ENCODE data around the gene NHLH1. TPM values are rescaled to one million over a fixed set of nuclear protein-coding genes. Genes with fewer than 3 reads are reported as not detected.
A peak's percentile ranks its signal among the peaks of the same experiment; 100 is the strongest.

Gene NHLH1
- total RNA-seq, 6 donors from 2014 or later: 0.20 to 1.0 (median 0.33) TPM; not detected in 3

DNA sequence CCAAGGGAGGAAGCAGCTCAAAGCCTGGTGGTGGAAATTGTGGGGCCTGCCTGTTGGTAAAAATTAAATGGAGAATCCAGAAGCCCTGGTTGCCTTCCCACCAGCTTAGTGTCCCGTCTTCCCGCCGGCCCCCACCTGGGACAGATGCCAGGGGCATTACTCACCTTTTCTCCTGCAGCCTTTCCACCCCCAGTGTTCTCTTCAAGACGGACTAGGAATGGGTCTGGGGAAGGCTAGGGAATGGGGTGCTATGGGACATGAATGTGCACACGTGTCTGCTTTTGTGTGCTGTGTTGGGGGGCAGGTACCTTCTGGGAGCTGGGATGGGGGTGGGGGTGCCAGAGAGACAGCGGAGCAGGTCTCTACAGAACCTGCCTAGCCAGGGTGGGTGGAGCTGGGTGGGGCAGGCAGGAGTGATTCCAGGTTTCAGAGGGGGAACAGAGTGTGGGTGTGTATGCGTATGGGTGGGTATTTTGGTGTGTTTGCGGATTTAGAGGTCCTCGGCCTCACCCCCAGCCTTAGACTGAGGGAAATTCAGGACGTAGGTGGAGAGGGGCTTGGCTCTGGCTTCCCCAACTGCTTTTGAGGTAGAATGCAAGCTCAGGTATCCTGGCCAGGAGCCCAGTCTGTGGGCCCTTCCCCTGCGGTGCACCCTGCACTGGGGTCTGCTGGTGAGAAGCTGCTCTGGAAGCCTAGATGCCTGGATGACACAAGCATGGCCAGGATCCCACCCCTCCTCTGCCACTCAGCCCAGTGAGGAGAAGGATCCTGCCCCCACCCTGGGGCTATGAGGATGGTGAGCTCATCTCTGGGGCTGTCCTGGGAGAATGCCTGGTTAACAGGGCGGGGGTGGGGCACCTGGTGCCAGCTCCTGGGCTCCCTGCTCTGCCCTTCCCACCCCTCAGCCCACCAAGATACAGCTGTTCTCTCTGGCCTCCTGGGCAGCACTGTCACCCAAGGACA lies 41.2 kb downstream of the NHLH1 start:
- Histone ChIP-seq H3K4me1 (peaks cover 0 to 17% (median 9%) of the 10 kb centered on the region in 4 donors), H3K27ac (no peak overlapping the region), H3K27me3 (no peaks in the 10 kb centered on the region), H3K9me3 (no peaks in the 10 kb centered on the region), H3K4me3 (no peak overlapping the region), H3K36me3 (no peaks in the 10 kb centered on the region)
- 76 to 84% methylated on average over 8 to 12 of the region's 12 CpGs for WGBS, 2 donors
- TF ChIP-seq POLR2AphosphoS5 (IDR thresholded peaks at IDR 0.05) (no peak), EP300 (IDR thresholded peaks at IDR 0.05) (no peak), POLR2A (IDR thresholded peaks at IDR 0.05) (no peak)
- TF ChIP-seq, protein P1, sequence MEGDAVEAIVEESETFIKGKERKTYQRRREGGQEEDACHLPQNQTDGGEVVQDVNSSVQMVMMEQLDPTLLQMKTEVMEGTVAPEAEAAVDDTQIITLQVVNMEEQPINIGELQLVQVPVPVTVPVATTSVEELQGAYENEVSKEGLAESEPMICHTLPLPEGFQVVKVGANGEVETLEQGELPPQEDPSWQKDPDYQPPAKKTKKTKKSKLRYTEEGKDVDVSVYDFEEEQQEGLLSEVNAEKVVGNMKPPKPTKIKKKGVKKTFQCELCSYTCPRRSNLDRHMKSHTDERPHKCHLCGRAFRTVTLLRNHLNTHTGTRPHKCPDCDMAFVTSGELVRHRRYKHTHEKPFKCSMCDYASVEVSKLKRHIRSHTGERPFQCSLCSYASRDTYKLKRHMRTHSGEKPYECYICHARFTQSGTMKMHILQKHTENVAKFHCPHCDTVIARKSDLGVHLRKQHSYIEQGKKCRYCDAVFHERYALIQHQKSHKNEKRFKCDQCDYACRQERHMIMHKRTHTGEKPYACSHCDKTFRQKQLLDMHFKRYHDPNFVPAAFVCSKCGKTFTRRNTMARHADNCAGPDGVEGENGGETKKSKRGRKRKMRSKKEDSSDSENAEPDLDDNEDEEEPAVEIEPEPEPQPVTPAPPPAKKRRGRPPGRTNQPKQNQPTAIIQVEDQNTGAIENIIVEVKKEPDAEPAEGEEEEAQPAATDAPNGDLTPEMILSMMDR (IDR thresholded peaks at IDR 0.05): no peak
- DNase-seq: peak in 1 of 2 donors; percentile 27
- no peak for ATAC-seq (ENCODE audit: low FRiP score in 2 of 2)

DNA sequence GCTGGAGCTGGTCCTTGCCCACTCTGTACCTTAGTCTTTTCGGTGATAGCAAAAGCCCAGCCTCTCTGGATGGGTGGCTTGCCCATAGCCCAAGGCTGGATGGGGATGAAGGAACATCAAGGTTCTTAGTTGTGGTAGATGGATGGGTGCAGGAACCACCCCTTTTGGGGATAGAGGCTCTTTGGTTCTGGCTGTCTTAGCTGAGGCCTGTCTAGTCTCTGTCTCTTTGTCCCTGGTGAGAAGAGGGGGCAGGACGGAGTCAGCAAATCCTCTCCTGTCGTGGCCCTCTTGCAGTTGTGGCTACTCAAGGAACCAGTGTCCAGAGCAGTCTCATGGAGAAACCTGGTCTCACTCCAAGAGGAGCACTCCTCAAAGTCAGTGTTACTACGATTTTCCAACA lies 42.0 kb downstream of the NHLH1 start:
- WGBS, 2 donors: 90 to 94% methylated on average over 4 of the region's 4 CpGs
- ATAC-seq (ENCODE audit: low FRiP score in 2 of 2): no peak
- no peaks in the 10 kb centered on the region for H3K9me3 ChIP-seq
- no peak overlapping the region for H3K27ac ChIP-seq
- H3K36me3 ChIP-seq: no peaks in the 10 kb centered on the region
- no peak for DNase-seq
- TF ChIP-seq POLR2A (IDR thresholded peaks at IDR 0.05): no peak
- TF ChIP-seq EP300 (IDR thresholded peaks at IDR 0.05): no peak
- TF ChIP-seq POLR2AphosphoS5 (IDR thresholded peaks at IDR 0.05): no peak
- TF ChIP-seq, protein P1 (IDR thresholded peaks at IDR 0.05): no peak
- peaks cover 0 to 12% (median 5%) of the 10 kb centered on the region in 4 donors for H3K4me1 ChIP-seq
- no peak overlapping the region for H3K4me3 ChIP-seq
- H3K27me3 ChIP-seq: no peaks in the 10 kb centered on the region

DNA sequence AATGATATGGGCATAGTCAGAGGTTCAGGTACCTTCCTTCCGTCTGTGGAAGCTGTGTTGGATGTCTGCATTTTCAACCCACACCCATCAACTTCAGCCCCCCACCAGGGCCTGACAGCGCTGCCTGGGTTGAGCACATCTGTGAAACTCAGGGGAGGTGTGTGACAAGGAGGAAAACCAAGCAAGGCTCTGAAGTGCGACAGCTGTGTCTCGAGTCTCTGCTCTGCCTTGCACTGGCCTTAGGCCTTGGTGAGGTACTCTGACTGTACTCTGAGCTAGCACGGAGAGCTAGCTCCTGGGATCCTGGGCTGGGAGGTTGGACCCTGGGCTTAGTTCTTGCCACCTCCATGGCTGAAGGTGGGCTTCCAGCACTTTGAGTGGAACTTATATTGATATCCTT lies 42.6 kb downstream of the NHLH1 start:
- TF ChIP-seq POLR2AphosphoS5 (IDR thresholded peaks at IDR 0.05): no peak
- TF ChIP-seq, protein P1 (IDR thresholded peaks at IDR 0.05): no peak
- TF ChIP-seq POLR2A (IDR thresholded peaks at IDR 0.05): no peak
- no peak for TF ChIP-seq EP300 (IDR thresholded peaks at IDR 0.05)
- ATAC-seq (ENCODE audit: low FRiP score in 2 of 2) (no peak), DNase-seq (no peak)
- H3K4me3 ChIP-seq: no peak overlapping the region
- no peak overlapping the region for H3K27ac ChIP-seq
- H3K4me1 ChIP-seq: peaks cover 0 to 6% (median 3%) of the 10 kb centered on the region in 4 donors
- no peaks in the 10 kb centered on the region for H3K36me3 ChIP-seq
- no peaks in the 10 kb centered on the region for H3K27me3 ChIP-seq
- no peaks in the 10 kb centered on the region for H3K9me3 ChIP-seq
- 76 to 93% methylated on average over 3 to 5 of the region's 5 CpGs for WGBS, 2 donors

DNA sequence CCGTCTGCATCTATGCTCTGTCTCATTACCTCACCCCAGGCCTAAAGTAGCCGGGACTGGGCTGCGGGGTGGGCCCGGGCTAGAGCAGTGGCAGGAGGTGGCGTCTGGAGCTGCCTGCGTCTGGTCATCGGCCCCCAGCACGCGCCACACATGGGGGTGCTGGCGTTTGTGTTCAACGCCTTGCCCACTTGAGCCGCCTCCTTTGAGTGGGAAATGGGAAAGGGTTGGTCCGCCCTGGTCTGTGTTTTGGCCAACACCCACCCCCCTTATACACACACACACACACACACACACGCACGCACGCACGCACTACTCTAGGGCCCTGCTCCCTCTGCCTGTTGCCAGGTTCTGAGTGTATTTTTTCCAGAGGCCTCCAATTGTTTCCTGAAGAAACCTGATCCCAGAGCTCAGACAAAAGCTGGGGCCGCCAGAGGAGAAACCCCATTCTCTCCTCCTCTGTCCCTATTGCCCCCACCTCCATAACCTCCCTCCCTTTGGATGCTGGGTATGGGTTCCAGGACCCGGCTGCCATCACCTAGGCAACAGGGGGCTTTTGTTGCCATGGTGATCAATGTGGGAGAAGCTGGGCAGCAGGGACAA lies 43.6 kb downstream of the NHLH1 start:
- Histone ChIP-seq H3K9me3 (no peaks in the 10 kb centered on the region), H3K27me3 (no peaks in the 10 kb centered on the region), H3K27ac (peak overlapping the region in 1 of 4 donors; percentile 46), H3K4me1 (peaks cover 0 to 6% (median 2%) of the 10 kb centered on the region in 4 donors), H3K4me3 (no peak overlapping the region), H3K36me3 (no peaks in the 10 kb centered on the region)
- WGBS, 2 donors: 48 to 54% methylated on average over 19 of the region's 19 CpGs
- no peak for TF ChIP-seq EP300 (IDR thresholded peaks at IDR 0.05)
- TF ChIP-seq, protein P1 (IDR thresholded peaks at IDR 0.05): no peak
- no peak for TF ChIP-seq POLR2A (IDR thresholded peaks at IDR 0.05)
- ATAC-seq (ENCODE audit: low FRiP score in 2 of 2): no peak
- peak in 1 of 2 donors; percentile 66 for DNase-seq
